Measurements from ENCODE around the gene SGMS1. TPM values are rescaled to one million over a fixed set of nuclear protein-coding genes. Genes with fewer than 3 reads are reported as not detected.

The SGMS1 gene
- total RNA-seq, 1 experiment from 2014 or later = 34.5 TPM

DNA sequence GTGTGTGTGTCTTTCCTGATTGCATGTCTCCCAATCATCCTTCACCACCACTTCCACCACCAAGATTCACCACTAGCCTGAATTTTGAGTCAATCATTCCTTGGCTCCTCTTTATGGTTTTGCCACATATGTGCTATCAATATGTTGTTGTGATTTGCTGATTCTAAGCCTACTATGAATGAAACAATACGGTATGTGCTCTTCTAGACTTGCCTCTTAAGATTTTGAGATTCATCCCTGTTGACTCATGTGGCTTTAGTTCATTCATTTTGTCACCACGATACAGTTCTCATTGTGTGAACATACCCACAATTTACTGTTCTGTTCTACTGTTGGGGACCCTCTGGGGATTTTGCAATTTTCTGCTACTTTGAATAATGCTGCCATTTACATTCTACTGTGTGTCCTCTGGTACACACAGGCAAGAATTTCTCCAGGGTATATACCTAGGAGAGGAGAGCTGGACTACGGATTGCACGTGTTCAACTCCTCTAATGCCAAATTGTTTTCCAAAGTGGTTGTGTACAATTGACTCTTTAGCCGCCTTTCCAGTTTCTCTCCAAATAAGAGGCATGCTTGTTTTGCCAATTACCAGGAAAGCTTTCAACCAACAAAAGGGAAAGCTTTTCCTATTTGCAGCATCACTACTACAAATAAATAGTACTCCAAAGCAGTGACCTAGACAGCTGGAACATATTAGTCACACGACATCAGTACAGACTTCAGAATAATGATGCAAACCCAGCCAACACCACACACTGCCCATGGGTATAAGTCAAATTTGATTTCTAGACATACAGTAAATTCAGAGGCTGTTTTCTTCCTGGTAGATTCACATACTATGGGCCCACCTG lies 30.0 kb downstream of the SGMS1 start:
- Mint-ChIP-seq H3K27ac (ENCODE audit: unreplicated experiment) (no peak overlapping the region), H3K4me3 (ENCODE audit: low read depth, unreplicated experiment) (no peak overlapping the region), H3K4me1 (ENCODE audit: low read depth, unreplicated experiment) (no peaks in the 10 kb centered on the region), H3K27me3 (ENCODE audit: unreplicated experiment) (no peaks in the 10 kb centered on the region), H3K36me3 (ENCODE audit: insufficient read depth, unreplicated experiment) (no peaks in the 10 kb centered on the region), H3K9me3 (ENCODE audit: low read depth, unreplicated experiment) (no peaks in the 10 kb centered on the region)
- CTCF ChIA-PET = no interaction called here
- DNase-seq = no peak
- intact Hi-C loops (cut with micrococcal nuclease; ENCODE audit: unreplicated experiment) = no loop called here
- TF ChIP-seq, protein P1, sequence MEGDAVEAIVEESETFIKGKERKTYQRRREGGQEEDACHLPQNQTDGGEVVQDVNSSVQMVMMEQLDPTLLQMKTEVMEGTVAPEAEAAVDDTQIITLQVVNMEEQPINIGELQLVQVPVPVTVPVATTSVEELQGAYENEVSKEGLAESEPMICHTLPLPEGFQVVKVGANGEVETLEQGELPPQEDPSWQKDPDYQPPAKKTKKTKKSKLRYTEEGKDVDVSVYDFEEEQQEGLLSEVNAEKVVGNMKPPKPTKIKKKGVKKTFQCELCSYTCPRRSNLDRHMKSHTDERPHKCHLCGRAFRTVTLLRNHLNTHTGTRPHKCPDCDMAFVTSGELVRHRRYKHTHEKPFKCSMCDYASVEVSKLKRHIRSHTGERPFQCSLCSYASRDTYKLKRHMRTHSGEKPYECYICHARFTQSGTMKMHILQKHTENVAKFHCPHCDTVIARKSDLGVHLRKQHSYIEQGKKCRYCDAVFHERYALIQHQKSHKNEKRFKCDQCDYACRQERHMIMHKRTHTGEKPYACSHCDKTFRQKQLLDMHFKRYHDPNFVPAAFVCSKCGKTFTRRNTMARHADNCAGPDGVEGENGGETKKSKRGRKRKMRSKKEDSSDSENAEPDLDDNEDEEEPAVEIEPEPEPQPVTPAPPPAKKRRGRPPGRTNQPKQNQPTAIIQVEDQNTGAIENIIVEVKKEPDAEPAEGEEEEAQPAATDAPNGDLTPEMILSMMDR (IDR thresholded peaks at IDR 0.05; ENCODE audit: unreplicated experiment) = no peak
- no TSS peak for BruUV-seq (replicated peaks)

DNA sequence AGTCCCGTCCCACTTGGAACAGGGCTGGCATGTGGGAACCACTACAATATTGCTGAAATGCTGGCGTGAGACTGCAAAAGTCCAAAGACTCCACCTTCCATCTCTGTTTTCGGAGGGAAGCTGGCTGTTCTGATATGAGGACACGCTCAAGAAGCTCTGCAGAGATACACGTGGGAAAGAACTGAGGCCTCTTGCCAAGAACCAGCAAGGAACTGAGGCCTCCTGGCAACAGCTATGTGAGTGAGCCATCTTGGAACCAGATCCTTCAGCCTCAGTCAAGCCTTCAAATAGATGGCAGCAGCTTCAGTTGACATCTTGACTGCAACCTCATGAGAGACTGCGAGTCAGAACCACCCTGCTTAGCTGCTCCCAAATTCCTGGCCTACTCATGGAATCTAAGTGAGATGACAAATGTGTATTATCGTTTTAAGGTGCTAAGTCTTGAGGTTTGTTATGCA lies 30.8 kb downstream of the SGMS1 start:
- Mint-ChIP-seq H3K36me3 (ENCODE audit: insufficient read depth, unreplicated experiment) (no peaks in the 10 kb centered on the region), H3K27me3 (ENCODE audit: unreplicated experiment) (no peaks in the 10 kb centered on the region), H3K4me1 (ENCODE audit: low read depth, unreplicated experiment) (no peaks in the 10 kb centered on the region), H3K27ac (ENCODE audit: unreplicated experiment) (no peak overlapping the region), H3K9me3 (ENCODE audit: low read depth, unreplicated experiment) (no peaks in the 10 kb centered on the region), H3K4me3 (ENCODE audit: low read depth, unreplicated experiment) (no peak overlapping the region)
- intact Hi-C loops (cut with micrococcal nuclease; ENCODE audit: unreplicated experiment) = no loop called here
- CTCF ChIA-PET = no interaction called here
- TF ChIP-seq, protein P1 (IDR thresholded peaks at IDR 0.05; ENCODE audit: unreplicated experiment) = no peak
- no peak for DNase-seq
- BruUV-seq (replicated peaks) = no TSS peak

DNA sequence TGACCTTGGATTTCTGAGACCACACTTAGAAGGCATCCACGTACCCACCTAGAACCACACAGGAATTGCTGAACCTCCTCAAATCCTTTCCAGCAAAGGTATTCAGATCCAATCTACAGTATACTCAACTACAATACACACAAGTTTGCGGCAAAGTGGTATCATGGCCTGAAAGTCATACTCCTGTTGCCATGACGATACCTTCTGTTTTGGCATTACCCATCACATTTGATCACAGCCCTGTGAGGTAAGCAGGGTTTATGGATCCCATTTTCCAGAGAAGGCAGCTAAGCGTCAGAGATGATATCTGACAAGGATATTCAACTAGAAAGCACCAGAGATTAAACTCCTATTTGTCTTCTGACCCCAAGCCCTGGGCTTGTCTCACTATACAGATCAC lies 32.8 kb downstream of the SGMS1 start:
- intact Hi-C loops (cut with micrococcal nuclease; ENCODE audit: unreplicated experiment) = no loop called here
- DNase-seq = no peak
- TF ChIP-seq, protein P1 (IDR thresholded peaks at IDR 0.05; ENCODE audit: unreplicated experiment) = no peak
- Mint-ChIP-seq H3K4me3 (ENCODE audit: low read depth, unreplicated experiment) (no peak overlapping the region), H3K9me3 (ENCODE audit: low read depth, unreplicated experiment) (no peaks in the 10 kb centered on the region), H3K4me1 (ENCODE audit: low read depth, unreplicated experiment) (peaks cover 13% of the 10 kb centered on the region), H3K27ac (ENCODE audit: unreplicated experiment) (no peak overlapping the region), H3K27me3 (ENCODE audit: unreplicated experiment) (no peaks in the 10 kb centered on the region), H3K36me3 (ENCODE audit: insufficient read depth, unreplicated experiment) (no peaks in the 10 kb centered on the region)
- BruUV-seq (replicated peaks) = no TSS peak
- CTCF ChIA-PET = no interaction called here

DNA sequence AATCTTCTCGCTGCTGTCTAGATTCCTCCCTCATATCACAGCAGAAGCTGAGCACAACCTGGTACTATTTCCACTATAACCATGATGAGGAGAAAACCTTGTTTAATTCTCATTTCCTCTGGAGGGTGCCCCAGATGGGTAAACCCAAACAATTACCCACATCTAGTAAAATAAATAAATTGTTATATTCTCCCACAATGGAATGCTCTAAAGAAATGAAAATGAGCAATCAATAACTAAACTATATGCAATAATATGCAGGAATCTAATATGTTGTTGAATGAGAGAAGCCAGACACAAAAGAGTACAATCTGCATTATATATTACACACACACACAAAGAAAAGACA lies 37.0 kb downstream of the SGMS1 start:
- TF ChIP-seq, protein P1 (IDR thresholded peaks at IDR 0.05; ENCODE audit: unreplicated experiment) = no peak
- Mint-ChIP-seq H3K4me1 (ENCODE audit: low read depth, unreplicated experiment) (peaks cover 33% of the 10 kb centered on the region), H3K27me3 (ENCODE audit: unreplicated experiment) (no peaks in the 10 kb centered on the region), H3K4me3 (ENCODE audit: low read depth, unreplicated experiment) (no peak overlapping the region), H3K9me3 (ENCODE audit: low read depth, unreplicated experiment) (no peaks in the 10 kb centered on the region), H3K27ac (ENCODE audit: unreplicated experiment) (no peak overlapping the region), H3K36me3 (ENCODE audit: insufficient read depth, unreplicated experiment) (no peaks in the 10 kb centered on the region)
- DNase-seq = no peak
- CTCF ChIA-PET = no interaction called here
- no TSS peak for BruUV-seq (replicated peaks)
- intact Hi-C loops (cut with micrococcal nuclease; ENCODE audit: unreplicated experiment) = no loop called here
